ENCODE data around the gene TAF4. TPM values are rescaled to one million over a fixed set of nuclear protein-coding genes. Genes with fewer than 3 reads are reported as not detected.

Gene TAF4
- total RNA-seq, 2 donors from 2014 or later: 10.4 to 11.0 TPM

DNA sequence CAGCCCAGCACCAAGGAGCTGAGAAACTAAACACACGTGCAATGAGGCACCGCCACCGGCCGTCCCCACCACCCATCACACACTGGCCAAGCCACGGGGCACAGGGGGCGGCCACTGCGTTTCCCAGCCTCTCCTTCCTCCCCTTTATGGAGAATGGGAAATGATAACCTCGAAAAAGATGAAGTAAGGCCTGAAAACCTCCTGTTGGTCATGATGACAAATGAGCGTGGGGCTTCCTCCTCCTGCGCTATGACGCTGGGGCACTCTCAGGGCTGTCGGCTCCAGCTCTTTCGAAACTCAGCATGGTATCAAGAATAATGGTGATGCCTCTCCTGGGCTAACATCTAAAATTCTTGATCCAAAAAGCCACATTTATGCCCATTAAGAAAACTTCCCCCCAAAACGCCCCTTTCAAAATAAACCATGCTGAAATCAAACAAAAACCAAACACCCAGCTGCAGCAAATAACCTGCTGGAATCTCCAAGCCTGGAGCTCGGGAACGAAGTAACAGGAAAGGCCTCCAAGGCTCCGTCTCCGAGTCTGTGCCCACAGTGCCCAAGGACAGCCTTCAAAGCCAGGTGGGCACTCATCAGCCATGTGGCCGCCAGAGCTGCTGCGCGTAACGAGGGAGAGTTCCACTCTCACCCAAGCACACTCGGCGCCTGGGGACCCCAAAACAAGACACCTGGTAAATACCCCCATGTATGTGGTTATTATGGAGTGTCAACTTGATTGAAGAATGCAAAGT lies 50.0 kb downstream of the TAF4 start:
- Histone ChIP-seq H3K36me3 (peaks cover 9% of the 10 kb centered on the region), H3K27me3 (replicated peaks; ENCODE audit: insufficient read depth) (no peaks in the 10 kb centered on the region), H3K4me1 (ENCODE audit: control insufficient read depth in 1 of 2, low read depth in 2 of 2) (peaks cover 8 to 12% of the 10 kb centered on the region in 2 donors), H3K4me3 (no peak overlapping the region), H3K9me3 (no peaks in the 10 kb centered on the region), H3K27ac (no peak overlapping the region)
- ATAC-seq (ENCODE audit: insufficient number of reproducible peaks, low FRiP score, low read depth): no peak
- no peak for DNase-seq (ENCODE audit: low spot score)
- TF ChIP-seq CTCF (IDR thresholded peaks at IDR 0.05): no peak

DNA sequence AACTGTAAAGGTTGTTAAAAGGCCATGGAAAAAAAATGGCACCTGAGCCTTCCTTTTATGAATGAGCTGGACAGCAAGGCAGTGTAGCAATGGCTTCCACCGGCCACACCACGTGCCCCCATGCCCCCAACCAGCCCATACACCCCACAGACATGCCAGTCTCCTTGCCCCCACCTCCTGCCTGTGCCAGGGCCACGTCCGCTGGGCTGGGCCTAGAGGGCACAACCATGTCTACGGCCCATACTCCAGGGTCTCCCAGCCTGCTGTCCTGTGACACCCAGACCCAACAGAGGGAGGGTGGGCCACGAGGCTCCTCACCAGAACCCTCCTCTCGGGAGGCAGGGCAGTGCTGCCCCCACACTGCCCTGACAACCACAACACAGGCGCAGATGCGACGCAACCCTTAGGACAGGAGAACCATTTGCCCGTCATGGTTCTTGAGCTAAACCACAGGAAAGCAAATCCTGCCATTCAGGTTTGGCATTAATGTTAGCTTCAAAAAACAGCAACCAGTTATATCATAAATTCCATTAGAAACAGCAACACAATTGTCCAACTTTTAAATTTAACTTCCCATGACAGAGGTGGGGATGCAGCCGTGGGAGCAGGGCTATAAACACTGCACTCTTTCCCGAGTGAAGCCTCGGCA lies 50.7 kb downstream of the TAF4 start:
- no peak for TF ChIP-seq CTCF (IDR thresholded peaks at IDR 0.05)
- ATAC-seq (ENCODE audit: insufficient number of reproducible peaks, low FRiP score, low read depth): no peak
- Histone ChIP-seq H3K9me3 (no peaks in the 10 kb centered on the region), H3K27me3 (replicated peaks; ENCODE audit: insufficient read depth) (no peaks in the 10 kb centered on the region), H3K27ac (no peak overlapping the region), H3K4me3 (no peak overlapping the region), H3K4me1 (ENCODE audit: control insufficient read depth in 1 of 2, low read depth in 2 of 2) (peaks cover 2 to 5% of the 10 kb centered on the region in 2 donors), H3K36me3 (peaks cover 11% of the 10 kb centered on the region)
- no peak for DNase-seq (ENCODE audit: low spot score)

GRCh38 chr20:62014488-62014775 lies 51.2 kb downstream of the TAF4 start:
- H3K27ac ChIP-seq: no peak overlapping the region
- H3K9me3 ChIP-seq: no peaks in the 10 kb centered on the region
- DNase-seq (ENCODE audit: low spot score) (no peak), ATAC-seq (ENCODE audit: insufficient number of reproducible peaks, low FRiP score, low read depth) (no peak)
- no peak for TF ChIP-seq CTCF (IDR thresholded peaks at IDR 0.05)
- H3K27me3 ChIP-seq (replicated peaks; ENCODE audit: insufficient read depth): no peaks in the 10 kb centered on the region
- H3K4me3 ChIP-seq: no peak overlapping the region
- peaks cover 17% of the 10 kb centered on the region for H3K36me3 ChIP-seq
- H3K4me1 ChIP-seq (ENCODE audit: control insufficient read depth in 1 of 2, low read depth in 2 of 2): no peaks in the 10 kb centered on the region

GRCh38 chr20:62012631-62013030 lies 53.0 kb downstream of the TAF4 start:
- TF ChIP-seq CTCF (IDR thresholded peaks at IDR 0.05): no peak

DNA sequence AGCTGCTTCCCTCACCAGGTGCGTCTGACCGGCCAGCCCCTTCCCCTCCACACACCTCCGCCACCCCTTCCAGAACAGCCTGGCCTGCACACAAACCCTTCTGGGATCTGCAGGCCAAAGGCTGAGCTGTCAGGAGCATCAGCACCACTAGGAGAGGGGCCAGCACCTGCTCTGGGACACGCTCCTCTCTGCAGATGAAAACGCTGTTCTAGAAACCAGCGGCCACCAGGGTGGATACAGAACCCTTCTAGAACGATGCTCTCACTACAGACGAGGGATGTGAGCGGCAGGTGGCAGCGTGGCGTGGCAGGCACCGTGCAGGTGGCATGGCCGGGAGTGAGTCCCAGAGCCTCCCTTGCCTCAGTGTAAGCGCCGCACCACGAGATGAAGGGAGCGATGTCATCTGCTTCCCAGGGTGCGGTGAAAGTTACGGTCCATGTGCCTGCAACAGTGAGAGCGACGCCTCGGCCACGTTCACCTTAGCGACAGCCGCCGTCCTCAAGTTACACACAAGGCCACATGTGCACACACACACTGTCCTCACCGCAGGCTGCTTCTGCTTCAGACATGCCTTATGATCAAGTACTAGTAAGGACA lies 53.6 kb downstream of the TAF4 start:
- ATAC-seq (ENCODE audit: insufficient number of reproducible peaks, low FRiP score, low read depth) (no peak), DNase-seq (ENCODE audit: low spot score) (no peak)
- Histone ChIP-seq H3K27ac (no peak overlapping the region), H3K27me3 (replicated peaks; ENCODE audit: insufficient read depth) (no peaks in the 10 kb centered on the region), H3K36me3 (peaks cover 36% of the 10 kb centered on the region), H3K9me3 (no peaks in the 10 kb centered on the region), H3K4me3 (no peak overlapping the region), H3K4me1 (ENCODE audit: control insufficient read depth in 1 of 2, low read depth in 2 of 2) (no peaks in the 10 kb centered on the region)
- TF ChIP-seq CTCF (IDR thresholded peaks at IDR 0.05): no peak

More at GRCh38 chr20:62012631-62013030, 53.0 kb downstream of the TAF4 start:
- Histone ChIP-seq H3K4me1 (ENCODE audit: control insufficient read depth in 1 of 2, low read depth in 2 of 2) (no peaks in the 10 kb centered on the region), H3K27me3 (replicated peaks; ENCODE audit: insufficient read depth) (no peaks in the 10 kb centered on the region), H3K9me3 (no peaks in the 10 kb centered on the region), H3K4me3 (no peak overlapping the region), H3K36me3 (peaks cover 32% of the 10 kb centered on the region), H3K27ac (no peak overlapping the region)
- ATAC-seq (ENCODE audit: insufficient number of reproducible peaks, low FRiP score, low read depth) (no peak), DNase-seq (ENCODE audit: low spot score) (no peak)
